IPS DF 6.9 (cell line): ENCODE measurements around the gene DMRT1.
"Not testable (repeated sequence)": the region's sequence is repeated elsewhere in the genome, so short reads cannot be mapped to it uniquely, and the experiment has no call there.

Source experiments
- DNase-seq: peaks from one replicate; pipeline ENCODE4 v3.0.0-alpha.2; 2013; ENCODE audit warnings: low read depth, low spot score
- H3K27ac ChIP-seq: one replicate; pipeline ENCODE4 v1.5.1; 2013; ENCODE audit warnings: low read length, control low read depth
- H3K27me3 ChIP-seq: 2 replicates; pipeline ENCODE4 v1.6.1; 2013; ENCODE audit warnings: mild to moderate bottlenecking, low read length; ENCODE audit not compliant: control insufficient read depth, insufficient read depth
- H3K36me3 ChIP-seq: 2 replicates; pipeline ENCODE4 v1.6.1; 2013; ENCODE audit warnings: low read length; ENCODE audit not compliant: control insufficient read depth, insufficient read depth
- H3K4me1 ChIP-seq: 2 replicates; pipeline ENCODE4 v1.6.1; 2013; ENCODE audit warnings: low read length; ENCODE audit not compliant: control insufficient read depth, insufficient read depth
- H3K4me3 ChIP-seq: 2 replicates; pipeline ENCODE4 v1.5.1; 2013; ENCODE audit warnings: mild to moderate bottlenecking, low read length
- H3K9me3 ChIP-seq: 2 replicates; pipeline ENCODE4 v1.6.1; 2013; ENCODE audit warnings: low read length, inconsistent platforms; ENCODE audit not compliant: control insufficient read depth, insufficient read depth
- WGBS: extraction: QIAGEN DNeasy Blood & Tissue Kit; methylation state at CpG from one replicate; pipeline ENCODE4 v1.1.7; 2013; ENCODE audit warnings: mixed read lengths, missing lambda C conversion rate; ENCODE audit not compliant: insufficient read length, insufficient coverage; 5-methylcytosine and 5-hydroxymethylcytosine counted together

Gene DMRT1

GRCh38 chr9:859251-859650 lies 17.8 kb downstream of the DMRT1 start:
- no peak overlapping the region for H3K4me3 ChIP-seq
- no peaks in the 10 kb centered on the region for H3K9me3 ChIP-seq
- no peaks in the 10 kb centered on the region for H3K27me3 ChIP-seq
- DNase-seq, result no peak
- no peak overlapping the region for H3K27ac ChIP-seq
- H3K36me3 ChIP-seq, result no peaks in the 10 kb centered on the region
- no peaks in the 10 kb centered on the region for H3K4me1 ChIP-seq
- WGBS, result no CpG with 5 or more reads among the region's 6 CpGs

- Histone ChIP-seq H3K4me1 (no peaks in the 10 kb centered on the region), H3K4me3 (no peak overlapping the region), H3K27me3 (no peaks in the 10 kb centered on the region), H3K9me3 (no peaks in the 10 kb centered on the region), H3K36me3 (no peaks in the 10 kb centered on the region), H3K27ac (no peak overlapping the region)
- no peak for DNase-seq
- no CpG with 5 or more reads among the region's 4 CpGs for WGBS
Observed at GRCh38 chr9:860706-861105, 19.2 kb downstream of the DMRT1 start.

GRCh38 chr9:861525-861924 lies 20.0 kb downstream of the DMRT1 start:
- H3K27ac ChIP-seq, DNase-seq: not testable (repeated sequence)
- no CpG with 5 or more reads among the region's 30 CpGs for WGBS

GRCh38 chr9:875119-875962 lies 33.8 kb downstream of the DMRT1 start:
- no peaks in the 10 kb centered on the region for H3K36me3 ChIP-seq
- no peak for DNase-seq
- no peaks in the 10 kb centered on the region for H3K9me3 ChIP-seq
- no CpG with 5 or more reads among the region's 10 CpGs for WGBS
- H3K4me1 ChIP-seq, result no peaks in the 10 kb centered on the region
- H3K27ac ChIP-seq, result no peak overlapping the region
- no peak overlapping the region for H3K4me3 ChIP-seq
- no peaks in the 10 kb centered on the region for H3K27me3 ChIP-seq

More at GRCh38 chr9:861525-861924, 20.0 kb downstream of the DMRT1 start:
- not testable (repeated sequence) for H3K27me3 ChIP-seq, H3K36me3 ChIP-seq, H3K4me3 ChIP-seq, H3K4me1 ChIP-seq, H3K9me3 ChIP-seq

- H3K27me3 ChIP-seq, result no peaks in the 10 kb centered on the region
- H3K36me3 ChIP-seq, result no peaks in the 10 kb centered on the region
- no peak overlapping the region for H3K4me3 ChIP-seq
- WGBS, result no CpG with 5 or more reads among the region's 4 CpGs
- H3K4me1 ChIP-seq, result no peaks in the 10 kb centered on the region
- H3K9me3 ChIP-seq, result no peaks in the 10 kb centered on the region
- DNase-seq, result no peak
- no peak overlapping the region for H3K27ac ChIP-seq
Observed at GRCh38 chr9:876425-876824, 34.9 kb downstream of the DMRT1 start.

GRCh38 chr9:878239-878638 lies 36.7 kb downstream of the DMRT1 start:
- DNase-seq, result no peak
- Histone ChIP-seq H3K36me3 (no peaks in the 10 kb centered on the region), H3K4me3 (no peak overlapping the region), H3K27me3 (no peaks in the 10 kb centered on the region), H3K27ac (no peak overlapping the region), H3K4me1 (no peaks in the 10 kb centered on the region), H3K9me3 (no peaks in the 10 kb centered on the region)
- WGBS, result no CpG with 5 or more reads among the region's 5 CpGs

- no CpG with 5 or more reads among the region's 7 CpGs for WGBS
- Histone ChIP-seq H3K9me3 (no peaks in the 10 kb centered on the region), H3K36me3 (no peaks in the 10 kb centered on the region), H3K27ac (no peak overlapping the region), H3K4me1 (no peaks in the 10 kb centered on the region), H3K4me3 (no peak overlapping the region), H3K27me3 (no peaks in the 10 kb centered on the region)
- DNase-seq, result no peak
Observed at GRCh38 chr9:880725-881124, 39.2 kb downstream of the DMRT1 start.

- Histone ChIP-seq H3K4me1 (no peaks in the 10 kb centered on the region), H3K27me3 (no peaks in the 10 kb centered on the region), H3K27ac (no peak overlapping the region), H3K9me3 (no peaks in the 10 kb centered on the region), H3K4me3 (no peak overlapping the region), H3K36me3 (no peaks in the 10 kb centered on the region)
- no peak for DNase-seq
- WGBS, result no CpG with 5 or more reads among the region's 4 CpGs
Observed at GRCh38 chr9:882416-882924, 41.0 kb downstream of the DMRT1 start.

GRCh38 chr9:883011-883410 lies 41.5 kb downstream of the DMRT1 start:
- H3K4me3 ChIP-seq, result no peak overlapping the region
- no peaks in the 10 kb centered on the region for H3K36me3 ChIP-seq
- no CpG with 5 or more reads among the region's 8 CpGs for WGBS
- no peak overlapping the region for H3K27ac ChIP-seq
- H3K9me3 ChIP-seq, result no peaks in the 10 kb centered on the region
- no peaks in the 10 kb centered on the region for H3K27me3 ChIP-seq
- no peaks in the 10 kb centered on the region for H3K4me1 ChIP-seq
- DNase-seq, result no peak

GRCh38 chr9:886886-887285 lies 45.4 kb downstream of the DMRT1 start:
- Histone ChIP-seq H3K4me1 (no peaks in the 10 kb centered on the region), H3K27me3 (no peaks in the 10 kb centered on the region), H3K27ac (no peak overlapping the region), H3K4me3 (no peak overlapping the region), H3K9me3 (no peaks in the 10 kb centered on the region), H3K36me3 (no peaks in the 10 kb centered on the region)
- DNase-seq, result no peak
- no CpG with 5 or more reads among the region's 6 CpGs for WGBS

- peaks cover 3% of the 10 kb centered on the region; the same call in 1 of the 2 replicates for H3K4me1 ChIP-seq
- no peak overlapping the region for H3K27ac ChIP-seq
- no peak overlapping the region for H3K4me3 ChIP-seq
- H3K9me3 ChIP-seq, result no peaks in the 10 kb centered on the region
- DNase-seq, result no peak
- no CpG with 5 or more reads among the region's 5 CpGs for WGBS
- no peaks in the 10 kb centered on the region for H3K27me3 ChIP-seq
- H3K36me3 ChIP-seq, result no peaks in the 10 kb centered on the region
Observed at GRCh38 chr9:892123-892522, 50.6 kb downstream of the DMRT1 start.
